Measurements from ENCODE around the gene CLIC6. TPM values are rescaled to one million over a fixed set of nuclear protein-coding genes. Genes with fewer than 3 reads are reported as not detected.

Gene CLIC6
- total RNA-seq, 1 donor from 2014 or later, result 23.5 TPM

DNA sequence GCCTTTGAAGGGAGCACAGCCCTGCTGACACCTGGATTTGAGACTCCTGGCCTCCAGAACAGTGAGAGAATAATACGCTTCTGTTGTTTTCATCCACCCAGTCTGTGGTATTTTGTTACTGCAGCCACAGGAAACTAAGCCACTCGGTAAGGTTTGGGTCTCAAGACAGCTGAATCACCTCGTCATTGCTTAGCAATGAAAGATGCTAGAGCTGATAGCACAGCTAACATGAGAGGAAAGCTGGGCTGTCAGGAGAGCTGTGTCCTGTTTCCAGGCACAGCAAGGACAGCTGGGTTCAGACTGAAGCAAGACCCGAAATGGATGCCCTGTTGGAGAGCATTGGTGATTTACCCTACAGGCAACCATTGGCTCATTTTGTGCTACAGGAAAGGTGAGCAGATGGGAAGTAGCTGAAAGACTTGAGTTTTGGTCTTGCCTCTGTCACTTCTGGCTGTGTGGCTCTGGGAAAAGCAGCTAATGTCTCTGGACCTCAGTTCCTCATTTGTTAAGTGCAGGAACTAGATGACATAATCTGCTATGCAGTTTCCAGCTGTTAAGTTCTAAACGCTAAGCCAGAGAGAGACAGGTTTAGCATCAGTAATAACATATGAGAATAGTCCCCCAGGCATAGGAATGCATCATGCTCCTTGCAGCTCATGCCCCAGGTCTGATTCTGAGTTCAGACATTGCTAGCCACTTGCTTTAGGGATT lies 58.0 kb downstream of the CLIC6 start:
- TF ChIP-seq, protein P1, sequence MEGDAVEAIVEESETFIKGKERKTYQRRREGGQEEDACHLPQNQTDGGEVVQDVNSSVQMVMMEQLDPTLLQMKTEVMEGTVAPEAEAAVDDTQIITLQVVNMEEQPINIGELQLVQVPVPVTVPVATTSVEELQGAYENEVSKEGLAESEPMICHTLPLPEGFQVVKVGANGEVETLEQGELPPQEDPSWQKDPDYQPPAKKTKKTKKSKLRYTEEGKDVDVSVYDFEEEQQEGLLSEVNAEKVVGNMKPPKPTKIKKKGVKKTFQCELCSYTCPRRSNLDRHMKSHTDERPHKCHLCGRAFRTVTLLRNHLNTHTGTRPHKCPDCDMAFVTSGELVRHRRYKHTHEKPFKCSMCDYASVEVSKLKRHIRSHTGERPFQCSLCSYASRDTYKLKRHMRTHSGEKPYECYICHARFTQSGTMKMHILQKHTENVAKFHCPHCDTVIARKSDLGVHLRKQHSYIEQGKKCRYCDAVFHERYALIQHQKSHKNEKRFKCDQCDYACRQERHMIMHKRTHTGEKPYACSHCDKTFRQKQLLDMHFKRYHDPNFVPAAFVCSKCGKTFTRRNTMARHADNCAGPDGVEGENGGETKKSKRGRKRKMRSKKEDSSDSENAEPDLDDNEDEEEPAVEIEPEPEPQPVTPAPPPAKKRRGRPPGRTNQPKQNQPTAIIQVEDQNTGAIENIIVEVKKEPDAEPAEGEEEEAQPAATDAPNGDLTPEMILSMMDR (IDR thresholded peaks at IDR 0.05), result no peak
- ATAC-seq (no peak), DNase-seq (no peak)
- H3K27ac ChIP-seq, result no peak overlapping the region
- H3K27me3 ChIP-seq (ENCODE audit: low read depth), result no peaks in the 10 kb centered on the region
- H3K36me3 ChIP-seq, result no peaks in the 10 kb centered on the region
- intact Hi-C loops (cut with DNase I), result no loop called here
- H3K9me3 ChIP-seq, result no peaks in the 10 kb centered on the region
- H3K4me1 ChIP-seq, result no peaks in the 10 kb centered on the region
- H3K4me3 ChIP-seq, result no peak overlapping the region

DNA sequence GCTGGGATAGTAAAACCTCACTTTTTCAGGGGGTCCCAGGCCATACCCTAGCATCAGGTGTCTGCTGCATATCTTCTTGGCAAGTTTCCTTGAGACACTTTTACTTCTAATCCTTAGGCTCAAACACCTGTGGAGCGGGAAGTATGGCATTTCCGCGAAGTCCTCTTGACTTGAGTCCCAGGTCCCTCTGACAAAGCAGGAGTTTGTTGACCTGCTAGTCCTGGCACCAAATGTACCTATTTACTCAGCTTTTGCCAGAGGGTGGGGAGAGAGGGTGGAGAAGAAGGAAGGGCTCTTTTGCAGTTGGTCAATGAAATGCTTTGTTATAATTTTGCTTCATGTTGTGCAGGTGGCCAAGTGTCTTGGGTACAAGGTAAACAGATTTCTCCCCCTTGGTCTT lies 59.7 kb downstream of the CLIC6 start:
- Histone ChIP-seq H3K4me1 (no peaks in the 10 kb centered on the region), H3K9me3 (no peaks in the 10 kb centered on the region), H3K27me3 (ENCODE audit: low read depth) (no peaks in the 10 kb centered on the region), H3K4me3 (no peak overlapping the region), H3K36me3 (no peaks in the 10 kb centered on the region), H3K27ac (no peak overlapping the region)
- intact Hi-C loops (cut with DNase I), result no loop called here
- TF ChIP-seq, protein P1 (IDR thresholded peaks at IDR 0.05), result no peak
- DNase-seq (peak; percentile 62), ATAC-seq (peak; percentile 87 to 94)

DNA sequence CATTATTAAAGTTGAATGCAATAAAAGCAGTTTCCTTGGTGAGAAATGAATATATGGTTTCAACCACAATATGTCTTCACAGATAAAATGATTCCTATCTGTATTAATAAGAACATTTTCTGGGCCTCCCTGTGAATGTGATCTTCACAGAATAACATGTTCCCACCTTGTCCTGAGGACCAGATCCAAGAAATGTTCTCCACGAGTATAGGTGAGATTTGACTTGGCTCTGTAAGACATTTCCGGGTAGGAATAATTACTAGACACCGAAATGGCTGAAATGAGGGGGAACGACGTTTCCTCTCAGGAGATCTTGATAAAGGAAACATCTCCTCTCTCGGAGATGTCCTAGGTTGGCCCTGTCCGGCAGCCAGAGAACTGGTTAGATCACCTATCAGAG lies 61.4 kb downstream of the CLIC6 start:
- no peaks in the 10 kb centered on the region for H3K27me3 ChIP-seq (ENCODE audit: low read depth)
- DNase-seq, result no peak
- TF ChIP-seq, protein P1 (IDR thresholded peaks at IDR 0.05), result no peak
- H3K4me1 ChIP-seq, result no peaks in the 10 kb centered on the region
- H3K27ac ChIP-seq, result no peak overlapping the region
- H3K4me3 ChIP-seq, result no peak overlapping the region
- no peaks in the 10 kb centered on the region for H3K9me3 ChIP-seq
- intact Hi-C loops (cut with DNase I), result no loop called here
- ATAC-seq, result no peak
- no peaks in the 10 kb centered on the region for H3K36me3 ChIP-seq

DNA sequence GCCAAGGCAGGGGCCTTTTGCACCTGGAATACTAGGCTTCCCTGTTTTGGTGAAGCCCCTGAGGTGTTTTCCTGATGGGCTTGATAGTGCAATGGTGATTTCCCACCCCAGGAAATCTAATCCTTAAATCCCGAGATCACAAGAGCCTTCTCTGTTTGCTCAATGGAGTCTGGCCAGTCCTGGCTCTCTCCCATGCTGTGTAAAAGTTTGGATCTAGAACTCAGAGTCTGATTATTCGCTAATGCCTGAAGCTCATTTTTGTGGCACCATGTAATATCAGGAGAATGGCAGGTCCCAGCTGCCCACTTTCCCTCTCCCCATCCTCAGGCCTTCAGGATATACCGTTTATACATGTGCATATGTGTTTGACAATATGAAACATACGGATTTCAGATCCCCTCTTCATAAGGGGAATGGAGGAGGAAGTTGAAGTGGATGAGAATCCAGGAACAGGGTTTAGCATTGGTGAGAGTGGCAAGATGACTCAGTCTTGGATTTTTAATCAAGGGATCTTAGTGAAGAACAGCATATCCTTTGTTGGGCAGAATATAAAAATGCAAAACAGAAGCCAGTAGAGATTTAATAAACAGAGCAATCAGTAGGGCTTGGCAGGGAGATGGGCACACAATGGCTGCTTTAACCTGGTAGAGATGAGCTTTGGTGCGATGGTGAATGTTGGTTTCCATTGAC lies 62.1 kb downstream of the CLIC6 start:
- Histone ChIP-seq H3K27ac (no peak overlapping the region), H3K9me3 (no peaks in the 10 kb centered on the region), H3K27me3 (ENCODE audit: low read depth) (no peaks in the 10 kb centered on the region), H3K4me3 (no peak overlapping the region), H3K36me3 (no peaks in the 10 kb centered on the region), H3K4me1 (no peaks in the 10 kb centered on the region)
- ATAC-seq (no peak), DNase-seq (no peak)
- TF ChIP-seq, protein P1 (IDR thresholded peaks at IDR 0.05), result no peak
- intact Hi-C loops (cut with DNase I), result no loop called here

DNA sequence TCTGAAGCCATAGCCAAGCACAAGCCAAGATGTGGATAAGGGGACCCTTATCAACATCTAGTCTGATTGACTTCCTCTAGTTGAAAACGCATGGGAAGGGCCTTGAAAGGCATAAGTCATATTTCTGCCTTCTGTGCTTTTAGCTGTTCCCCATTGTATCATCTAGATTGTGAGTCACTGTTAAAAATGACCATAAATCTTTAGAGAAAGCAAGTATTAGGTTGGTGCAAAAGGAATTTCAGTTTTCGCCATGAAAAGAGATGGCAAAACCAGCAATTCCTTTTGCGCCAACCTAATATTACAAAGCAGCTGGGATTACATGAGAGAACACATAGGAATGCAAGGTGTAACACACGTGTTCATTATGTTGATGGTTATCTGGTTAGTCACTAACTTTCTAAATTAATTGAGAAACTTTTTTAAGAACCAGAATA lies 63.6 kb downstream of the CLIC6 start:
- no peaks in the 10 kb centered on the region for H3K36me3 ChIP-seq
- TF ChIP-seq, protein P1 (IDR thresholded peaks at IDR 0.05), result no peak
- no peaks in the 10 kb centered on the region for H3K27me3 ChIP-seq (ENCODE audit: low read depth)
- intact Hi-C loops (cut with DNase I), result no loop called here
- H3K27ac ChIP-seq, result no peak overlapping the region
- no peak overlapping the region for H3K4me3 ChIP-seq
- no peaks in the 10 kb centered on the region for H3K9me3 ChIP-seq
- H3K4me1 ChIP-seq, result no peaks in the 10 kb centered on the region
- no peak for ATAC-seq
- DNase-seq, result no peak

All from lower lobe of right lung (tissue), 2 donors.